ENCODE results near the gene POLR1G. TPM values are rescaled to one million over a fixed set of nuclear protein-coding genes. Genes with fewer than 3 reads are reported as not detected.

Gene POLR1G
- total RNA-seq, 1 donor = 10.5 TPM

- DNase-seq (ENCODE audit: insufficient read length, low spot score, missing footprints) = peak; percentile 72
- Histone ChIP-seq H3K36me3 (ENCODE audit: insufficient read depth, low read length) (no peaks in the 10 kb centered on the region), H4K20me1 (ENCODE audit: insufficient read depth, low read length) (no peaks in the 10 kb centered on the region), H3K4me3 (ENCODE audit: insufficient read depth, low read length) (no peak overlapping the region), H3K27me3 (ENCODE audit: insufficient read depth, low read length) (no peaks in the 10 kb centered on the region), H3K27ac (ENCODE audit: low read depth, low read length) (no peak overlapping the region), H3K4me1 (ENCODE audit: insufficient read depth, low read length) (peaks cover 1% of the 10 kb centered on the region), H3K4me2 (ENCODE audit: insufficient read depth, low read length) (no peak overlapping the region), H3K9me3 (ENCODE audit: low read depth, low read length) (no peaks in the 10 kb centered on the region), H3K79me2 (ENCODE audit: insufficient read depth, low read length) (no peaks in the 10 kb centered on the region), H2AFZ (ENCODE audit: low read length) (no peak overlapping the region)
- TF ChIP-seq, protein P1, sequence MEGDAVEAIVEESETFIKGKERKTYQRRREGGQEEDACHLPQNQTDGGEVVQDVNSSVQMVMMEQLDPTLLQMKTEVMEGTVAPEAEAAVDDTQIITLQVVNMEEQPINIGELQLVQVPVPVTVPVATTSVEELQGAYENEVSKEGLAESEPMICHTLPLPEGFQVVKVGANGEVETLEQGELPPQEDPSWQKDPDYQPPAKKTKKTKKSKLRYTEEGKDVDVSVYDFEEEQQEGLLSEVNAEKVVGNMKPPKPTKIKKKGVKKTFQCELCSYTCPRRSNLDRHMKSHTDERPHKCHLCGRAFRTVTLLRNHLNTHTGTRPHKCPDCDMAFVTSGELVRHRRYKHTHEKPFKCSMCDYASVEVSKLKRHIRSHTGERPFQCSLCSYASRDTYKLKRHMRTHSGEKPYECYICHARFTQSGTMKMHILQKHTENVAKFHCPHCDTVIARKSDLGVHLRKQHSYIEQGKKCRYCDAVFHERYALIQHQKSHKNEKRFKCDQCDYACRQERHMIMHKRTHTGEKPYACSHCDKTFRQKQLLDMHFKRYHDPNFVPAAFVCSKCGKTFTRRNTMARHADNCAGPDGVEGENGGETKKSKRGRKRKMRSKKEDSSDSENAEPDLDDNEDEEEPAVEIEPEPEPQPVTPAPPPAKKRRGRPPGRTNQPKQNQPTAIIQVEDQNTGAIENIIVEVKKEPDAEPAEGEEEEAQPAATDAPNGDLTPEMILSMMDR (IDR thresholded peaks at IDR 0.05; ENCODE audit: extremely low read depth, low read depth, low read length) = no peak
Measured at GRCh38 chr19:45391346-45391745, 15.1 kb upstream of the POLR1G start.

DNA sequence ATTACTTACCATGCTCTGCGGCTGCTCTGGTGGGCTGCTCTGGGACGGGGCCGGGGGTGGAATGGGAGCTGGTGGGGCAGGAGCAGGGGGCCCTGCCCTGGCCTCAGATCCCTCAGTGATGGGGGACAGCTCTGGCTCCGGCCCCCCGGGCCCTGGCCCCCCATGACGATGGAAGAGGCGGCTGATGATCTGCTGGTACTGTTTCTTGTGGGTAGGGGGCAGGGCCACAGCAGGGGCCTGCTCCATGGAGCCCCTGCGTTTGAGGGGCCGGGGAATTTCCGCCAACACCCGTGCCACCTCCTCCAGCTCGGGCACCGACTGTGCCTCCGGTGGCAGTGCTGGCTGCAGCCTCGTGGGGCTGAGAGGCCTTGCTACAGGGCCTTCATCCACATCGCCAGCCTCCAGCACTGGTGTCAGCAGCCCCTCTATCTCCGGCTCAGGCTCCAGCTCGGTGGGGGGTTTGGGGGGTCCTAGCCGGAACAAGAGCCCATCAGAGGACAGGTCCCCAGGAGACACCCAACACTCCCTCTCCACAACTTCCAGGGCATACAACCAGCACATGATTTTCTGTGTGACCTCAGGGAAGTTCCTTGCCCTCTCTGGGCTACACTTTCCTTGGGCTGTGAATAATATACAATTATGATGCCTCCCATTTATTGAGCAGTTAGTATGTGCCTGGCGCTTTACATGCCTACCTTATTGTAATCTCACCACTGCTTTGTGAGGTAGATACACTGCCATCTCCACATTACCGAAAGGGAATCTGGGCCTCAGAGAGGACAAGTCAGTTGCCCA lies 14.4 kb upstream of the POLR1G start:
- no peak overlapping the region for H3K27ac ChIP-seq (ENCODE audit: low read depth, low read length)

GRCh38 chr19:45395821-45396617 lies 10.4 kb upstream of the POLR1G start:
- H3K9me3 ChIP-seq (ENCODE audit: low read depth, low read length) = no peaks in the 10 kb centered on the region
- peak; percentile 36 for DNase-seq (ENCODE audit: insufficient read length, low spot score, missing footprints)
- H3K27ac ChIP-seq (ENCODE audit: low read depth, low read length) = no peak overlapping the region
- H2AFZ ChIP-seq (ENCODE audit: low read length) = no peak overlapping the region
- H3K4me1 ChIP-seq (ENCODE audit: insufficient read depth, low read length) = no peaks in the 10 kb centered on the region
- TF ChIP-seq, protein P1 (IDR thresholded peaks at IDR 0.05; ENCODE audit: extremely low read depth, low read depth, low read length) = no peak
- H4K20me1 ChIP-seq (ENCODE audit: insufficient read depth, low read length) = no peaks in the 10 kb centered on the region
- no peaks in the 10 kb centered on the region for H3K27me3 ChIP-seq (ENCODE audit: insufficient read depth, low read length)
- no peak overlapping the region for H3K4me3 ChIP-seq (ENCODE audit: insufficient read depth, low read length)
- no peak overlapping the region for H3K4me2 ChIP-seq (ENCODE audit: insufficient read depth, low read length)
- no peaks in the 10 kb centered on the region for H3K79me2 ChIP-seq (ENCODE audit: insufficient read depth, low read length)
- no peaks in the 10 kb centered on the region for H3K36me3 ChIP-seq (ENCODE audit: insufficient read depth, low read length)

More for the DNA sequence above, 14.4 kb upstream of the POLR1G start:
- TF ChIP-seq, protein P1 (IDR thresholded peaks at IDR 0.05; ENCODE audit: extremely low read depth, low read depth, low read length) = no peak
- Histone ChIP-seq H2AFZ (ENCODE audit: low read length) (no peak overlapping the region), H3K79me2 (ENCODE audit: insufficient read depth, low read length) (no peaks in the 10 kb centered on the region), H3K4me3 (ENCODE audit: insufficient read depth, low read length) (no peak overlapping the region), H3K9me3 (ENCODE audit: low read depth, low read length) (no peaks in the 10 kb centered on the region), H4K20me1 (ENCODE audit: insufficient read depth, low read length) (no peaks in the 10 kb centered on the region), H3K27me3 (ENCODE audit: insufficient read depth, low read length) (no peaks in the 10 kb centered on the region), H3K36me3 (ENCODE audit: insufficient read depth, low read length) (no peaks in the 10 kb centered on the region), H3K4me1 (ENCODE audit: insufficient read depth, low read length) (no peaks in the 10 kb centered on the region), H3K4me2 (ENCODE audit: insufficient read depth, low read length) (no peak overlapping the region)
- no peak for DNase-seq (ENCODE audit: insufficient read length, low spot score, missing footprints)

GRCh38 chr19:45400192-45400591 lies 6.3 kb upstream of the POLR1G start:
- Histone ChIP-seq H4K20me1 (ENCODE audit: insufficient read depth, low read length) (no peaks in the 10 kb centered on the region), H3K27ac (ENCODE audit: low read depth, low read length) (no peak overlapping the region), H3K4me3 (ENCODE audit: insufficient read depth, low read length) (no peak overlapping the region), H3K27me3 (ENCODE audit: insufficient read depth, low read length) (no peaks in the 10 kb centered on the region), H3K79me2 (ENCODE audit: insufficient read depth, low read length) (no peaks in the 10 kb centered on the region), H3K4me2 (ENCODE audit: insufficient read depth, low read length) (no peak overlapping the region), H3K4me1 (ENCODE audit: insufficient read depth, low read length) (peaks cover 17% of the 10 kb centered on the region), H2AFZ (ENCODE audit: low read length) (no peak overlapping the region), H3K9me3 (ENCODE audit: low read depth, low read length) (no peaks in the 10 kb centered on the region), H3K36me3 (ENCODE audit: insufficient read depth, low read length) (no peaks in the 10 kb centered on the region)
- TF ChIP-seq, protein P1 (IDR thresholded peaks at IDR 0.05; ENCODE audit: extremely low read depth, low read depth, low read length) = no peak
- DNase-seq (ENCODE audit: insufficient read length, low spot score, missing footprints) = peak; percentile 84
